DND-41 (cell line): ENCODE results near the gene MCCC1.

Experiments
- EZH2 ChIP-seq: IDR thresholded peaks from 3 replicates; pipeline ENCODE4 v1.6.1; 2012; ENCODE audit warnings: borderline replicate concordance, low read depth, mild to moderate bottlenecking, moderate library complexity, low read length, inconsistent platforms; ENCODE audit not compliant: severe bottlenecking
- TF ChIP-seq, protein P1 (sequence below): IDR thresholded peaks from 2 replicates; pipeline ENCODE4 v1.5.1; 2012; ENCODE audit warnings: borderline replicate concordance, low read length, moderate library complexity, mild to moderate bottlenecking; ENCODE audit not compliant: poor library complexity, severe bottlenecking; ENCODE audit errors: extremely low read depth

DNA sequence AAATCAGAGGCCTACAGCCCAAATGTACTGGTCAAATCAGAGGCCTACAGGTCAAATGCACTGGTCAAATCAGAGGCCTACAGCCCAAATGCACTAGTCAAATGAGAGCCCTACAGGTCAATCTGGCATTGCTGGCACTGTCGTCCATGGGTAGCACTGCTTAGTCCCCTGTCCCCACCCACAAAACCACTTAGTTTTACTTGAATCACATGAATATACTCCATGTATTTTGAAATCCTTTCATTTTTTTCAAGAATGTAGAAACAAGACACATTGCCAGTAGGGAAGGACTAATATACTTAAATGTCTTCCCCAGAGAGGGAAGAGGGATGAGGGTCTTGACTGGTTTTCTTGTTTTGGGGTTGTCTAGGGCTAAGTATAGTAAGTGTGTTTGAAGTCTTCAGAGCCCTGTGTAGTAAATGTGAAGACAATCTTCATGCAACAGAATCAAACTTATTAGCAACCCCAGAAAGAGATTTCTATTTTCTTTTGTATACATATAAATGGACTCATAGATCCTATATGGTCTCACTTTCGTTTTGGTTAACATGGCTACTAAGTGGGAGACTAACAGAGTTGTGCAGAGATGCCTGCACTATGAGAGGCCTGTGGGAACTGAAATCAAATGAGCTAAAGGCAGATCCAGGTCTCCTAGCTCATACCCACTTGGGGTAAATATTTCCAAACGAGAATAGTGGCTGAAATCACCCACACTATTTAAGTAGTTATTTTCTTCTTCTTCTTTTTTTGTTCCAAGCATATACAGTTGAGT, 80.7 kb downstream of the MCCC1 start:
- TF ChIP-seq, protein P1, sequence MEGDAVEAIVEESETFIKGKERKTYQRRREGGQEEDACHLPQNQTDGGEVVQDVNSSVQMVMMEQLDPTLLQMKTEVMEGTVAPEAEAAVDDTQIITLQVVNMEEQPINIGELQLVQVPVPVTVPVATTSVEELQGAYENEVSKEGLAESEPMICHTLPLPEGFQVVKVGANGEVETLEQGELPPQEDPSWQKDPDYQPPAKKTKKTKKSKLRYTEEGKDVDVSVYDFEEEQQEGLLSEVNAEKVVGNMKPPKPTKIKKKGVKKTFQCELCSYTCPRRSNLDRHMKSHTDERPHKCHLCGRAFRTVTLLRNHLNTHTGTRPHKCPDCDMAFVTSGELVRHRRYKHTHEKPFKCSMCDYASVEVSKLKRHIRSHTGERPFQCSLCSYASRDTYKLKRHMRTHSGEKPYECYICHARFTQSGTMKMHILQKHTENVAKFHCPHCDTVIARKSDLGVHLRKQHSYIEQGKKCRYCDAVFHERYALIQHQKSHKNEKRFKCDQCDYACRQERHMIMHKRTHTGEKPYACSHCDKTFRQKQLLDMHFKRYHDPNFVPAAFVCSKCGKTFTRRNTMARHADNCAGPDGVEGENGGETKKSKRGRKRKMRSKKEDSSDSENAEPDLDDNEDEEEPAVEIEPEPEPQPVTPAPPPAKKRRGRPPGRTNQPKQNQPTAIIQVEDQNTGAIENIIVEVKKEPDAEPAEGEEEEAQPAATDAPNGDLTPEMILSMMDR = no peak
- TF ChIP-seq EZH2 = no peak
